H1 (cell line): ENCODE measurements around the gene APBA3. TPM values are rescaled to one million over a fixed set of nuclear protein-coding genes. Genes with fewer than 3 reads are reported as not detected.

ENCODE experiments used
- CTCF ChIA-PET: fragments of 300-600 bp; sonication (Branson Sonifier 250); formaldehyde crosslinking; loops from one replicate; lab custom pipeline; 2021; ENCODE audit not compliant: partially characterized antibody; lab: Charles Lee
- POLR2A ChIA-PET: fragments of 300-600 bp; sonication (Branson Sonifier 250); formaldehyde crosslinking; loops from one replicate; lab custom pipeline; 2021; ENCODE audit warnings: inconsistent platforms; ENCODE audit not compliant: partially characterized antibody; lab: Charles Lee
- DNase-seq, 2 experiments: peaks; one replicate each; pipeline versions ENCODE4 v3.0.0 to v3.0.0-alpha.2; 2010 to 2022; ENCODE audit warnings: low spot score in 2 of 2, low read depth in 1 of 2, mixed read lengths in 1 of 2
- FAIRE-seq: peaks from 2 replicates; lab custom pipeline; 2011; peaks lifted over from hg19 to GRCh38; lab: Jason Lieb, UNC
- H2AFZ ChIP-seq: 2 replicates; pipeline ENCODE4 v1.8.1; 2012; ENCODE audit warnings: low read length, inconsistent platforms
- H2AK5ac ChIP-seq: 2 replicates; pipeline ENCODE4 v1.6.1; 2013; ENCODE audit warnings: low read depth, low read length
- H2BK120ac ChIP-seq: replicated peaks from 2 replicates; pipeline ENCODE3; 2013; ENCODE audit warnings: low read depth, low read length, inconsistent platforms
- H2BK12ac ChIP-seq: 2 replicates; pipeline ENCODE4 v1.6.1; 2013; ENCODE audit warnings: low read depth, low read length
- H2BK15ac ChIP-seq: 2 replicates; pipeline ENCODE4 v1.6.1; 2013; ENCODE audit warnings: low read length
- H2BK20ac ChIP-seq: 2 replicates; pipeline ENCODE4 v1.6.1; 2013; ENCODE audit warnings: low read length
- H2BK5ac ChIP-seq: 2 replicates; pipeline ENCODE4 v1.6.1; 2013; ENCODE audit warnings: low read depth, low read length
- H3K14ac ChIP-seq: 2 replicates; pipeline ENCODE4 v1.6.1; 2013; ENCODE audit warnings: inconsistent platforms; ENCODE audit not compliant: insufficient read length
- H3K18ac ChIP-seq: 2 replicates; pipeline ENCODE4 v1.6.1; 2013; ENCODE audit warnings: low read length; ENCODE audit errors: extremely low read depth
- H3K23ac ChIP-seq: 2 replicates; pipeline ENCODE4 v1.6.1; 2013; ENCODE audit warnings: inconsistent platforms; ENCODE audit not compliant: insufficient read length
- H3K23me2 ChIP-seq: 2 replicates; pipeline ENCODE4 v1.6.1; 2013; ENCODE audit warnings: low read depth, low read length
- H3K27ac ChIP-seq: 2 replicates; pipeline ENCODE4 v1.6.1; 2011; ENCODE audit warnings: low read depth, low read length, inconsistent platforms
- H3K27me3 ChIP-seq, 4 experiments: replicated peaks in 1 of 4; 1 replicate in 1 of 4; 2 replicates in 3 of 4; pipeline versions ENCODE4 v1.6.1 to v1.8.1; 2011 to 2013; ENCODE audit warnings: low read length in 3 of 4, mild to moderate bottlenecking in 3 of 4, inconsistent platforms in 2 of 4, mixed read lengths in 2 of 4, moderate library complexity in 1 of 4; ENCODE audit not compliant: control insufficient read depth in 3 of 4, insufficient read depth in 3 of 4; ENCODE audit errors: extremely low read depth in 1 of 4
- H3K36me3 ChIP-seq, 4 experiments: 2 replicates each; pipeline versions ENCODE4 v1.6.1 to v1.8.1; 2011 to 2013; ENCODE audit warnings: mild to moderate bottlenecking in 4 of 4, low read length in 3 of 4, moderate library complexity in 2 of 4, control low read depth in 1 of 4, inconsistent platforms in 1 of 4; ENCODE audit not compliant: insufficient read depth in 4 of 4, control insufficient read depth in 2 of 4
- H3K4ac ChIP-seq: replicated peaks from 2 replicates; pipeline ENCODE3; 2013; ENCODE audit warnings: low read length, low read depth, mixed read lengths, inconsistent platforms; ENCODE audit not compliant: insufficient read length
- H3K4me1 ChIP-seq, 4 experiments: replicated peaks in 1 of 4; 1 replicate in 1 of 4; 2 replicates in 3 of 4; pipeline versions ENCODE4 v1.6.1 to v1.8.1; 2011 to 2013; ENCODE audit warnings: low read length in 3 of 4, inconsistent platforms in 2 of 4, mixed read lengths in 1 of 4; ENCODE audit not compliant: insufficient read depth in 4 of 4, control insufficient read depth in 3 of 4
- H3K4me2 ChIP-seq, 2 experiments: 2 replicates each; pipeline versions ENCODE4 v1.6.1 to v1.8.1; 2011 to 2013; ENCODE audit warnings: low read depth in 2 of 2, low read length in 2 of 2, control low read depth in 1 of 2, inconsistent platforms in 1 of 2, mild to moderate bottlenecking in 1 of 2; ENCODE audit not compliant: insufficient read depth in 1 of 2
- H3K4me3 ChIP-seq, 4 experiments: fragments of 200-600, 300-600 bp in 1 of 4; sonication (generic), shearing (Covaris generic), sonication (Bioruptor Twin) in 1 of 4; 2 replicates each; pipeline versions ENCODE4 v1.5.1 to v1.8.1; 2011 to 2016; ENCODE audit warnings: low read length in 4 of 4, low read depth in 3 of 4, control low read depth in 2 of 4, inconsistent platforms in 2 of 4, mild to moderate bottlenecking in 2 of 4, mixed read lengths in 1 of 4, moderate library complexity in 1 of 4; ENCODE audit not compliant: insufficient read depth in 2 of 4; ENCODE audit errors: extremely low read depth in 1 of 4
- H3K56ac ChIP-seq: replicated peaks from 2 replicates; pipeline ENCODE3; 2013; ENCODE audit warnings: low read depth, mild to moderate bottlenecking, mixed read lengths, low read length, inconsistent platforms; ENCODE audit not compliant: insufficient read length
- H3K79me1 ChIP-seq: 2 replicates; pipeline ENCODE4 v1.6.1; 2013; ENCODE audit warnings: low read depth, low read length, control low read depth
- H3K79me2 ChIP-seq, 2 experiments: 2 replicates each; pipeline versions ENCODE4 v1.6.1 to v1.8.1; 2012 to 2013; ENCODE audit warnings: low read length in 2 of 2, mild to moderate bottlenecking in 2 of 2, inconsistent platforms in 1 of 2; ENCODE audit not compliant: insufficient read depth in 2 of 2, control insufficient read depth in 1 of 2
- H3K9ac ChIP-seq, 4 experiments: replicated peaks in 1 of 4; 1 replicate in 1 of 4; 2 replicates in 3 of 4; pipeline versions ENCODE4 v1.6.1 to v1.8.1; 2011 to 2013; ENCODE audit warnings: low read depth in 3 of 4, low read length in 3 of 4, control low read depth in 2 of 4, mild to moderate bottlenecking in 2 of 4, moderate library complexity in 2 of 4, inconsistent platforms in 1 of 4; ENCODE audit errors: extremely low read depth in 1 of 4
- H3K9me3 ChIP-seq, 2 experiments: 2 replicates each; pipeline versions ENCODE4 v1.6.1 to v1.8.1; 2012 to 2013; ENCODE audit warnings: mild to moderate bottlenecking in 2 of 2, moderate library complexity in 2 of 2, control low read depth in 1 of 2, inconsistent platforms in 1 of 2, low read depth in 1 of 2, low read length in 1 of 2, mixed read lengths in 1 of 2; ENCODE audit not compliant: insufficient read depth in 2 of 2
- H4K20me1 ChIP-seq, 2 experiments: replicated peaks in 1 of 2; 2 replicates each; pipeline versions ENCODE3 to v1.8.1; 2011 to 2013; ENCODE audit warnings: inconsistent platforms in 2 of 2, low read length in 2 of 2, mild to moderate bottlenecking in 1 of 2; ENCODE audit not compliant: insufficient read depth in 2 of 2, control insufficient read depth in 1 of 2
- H4K5ac ChIP-seq: 2 replicates; pipeline ENCODE4 v1.6.1; 2013; ENCODE audit warnings: low read length, low read depth, mixed read lengths, inconsistent platforms; ENCODE audit not compliant: insufficient read length
- H4K8ac ChIP-seq: 2 replicates; pipeline ENCODE4 v1.8.0; 2013; ENCODE audit warnings: mild to moderate bottlenecking, moderate library complexity, low read length, inconsistent platforms; ENCODE audit not compliant: insufficient read depth; ENCODE audit errors: extremely low read depth
- H4K91ac ChIP-seq: replicated peaks from 2 replicates; pipeline ENCODE3; 2013; ENCODE audit warnings: low read length, mixed read lengths, inconsistent platforms; ENCODE audit not compliant: insufficient read length
- ASH2L ChIP-seq: fragments of 200-600, 300-600 bp; sonication (generic); IDR thresholded peaks from one replicate; pipeline ENCODE4 v1.7.1; 2017; ENCODE audit warnings: low read length
- CBX5 ChIP-seq: fragments of 300-800, 300-1000 bp; sonication (generic); IDR thresholded peaks from 2 replicates; pipeline ENCODE4 v1.7.1; 2016; ENCODE audit warnings: antibody characterized with exemption, low read length, low read depth
- EP300 ChIP-seq, 2 experiments: IDR thresholded peaks; 1 replicate in 1 of 2; 2 replicates in 1 of 2; pipeline ENCODE4 v1.6.1; 2011 to 2012; ENCODE audit warnings: low read depth in 2 of 2, low read length in 2 of 2, mild to moderate bottlenecking in 2 of 2, borderline replicate concordance in 1 of 2, inconsistent platforms in 1 of 2, moderate library complexity in 1 of 2
- JUND ChIP-seq: IDR thresholded peaks from 2 replicates; pipeline ENCODE4 v1.6.1; 2011; ENCODE audit warnings: mild to moderate bottlenecking, improper control_type of control experiment, low read length
- KDM1A ChIP-seq: fragments of 200-600, 300-600 bp; sonication (generic); IDR thresholded peaks from 2 replicates; pipeline ENCODE4 v1.7.1; 2016; ENCODE audit warnings: mild to moderate bottlenecking, low read length, borderline replicate concordance
- KDM4A ChIP-seq: IDR thresholded peaks from one replicate; pipeline ENCODE4 v1.7.1; 2012; ENCODE audit warnings: low read depth, mild to moderate bottlenecking, moderate library complexity, low read length, inconsistent platforms; ENCODE audit not compliant: severe bottlenecking
- MAFK ChIP-seq: IDR thresholded peaks from 2 replicates; pipeline ENCODE4 v1.6.1; 2012; ENCODE audit warnings: low read depth, mild to moderate bottlenecking, improper control_type of control experiment, low read length
- NANOG ChIP-seq: IDR thresholded peaks from 2 replicates; pipeline ENCODE4 v1.6.1; 2011; ENCODE audit warnings: low read length, low read depth, mild to moderate bottlenecking, inconsistent platforms; ENCODE audit not compliant: insufficient read depth, poor library complexity, severe bottlenecking
- NRF1 ChIP-seq: IDR thresholded peaks from 2 replicates; pipeline ENCODE4 v1.6.1; 2011; ENCODE audit warnings: mild to moderate bottlenecking, low read depth, low read length, improper control_type of control experiment
- POU5F1 ChIP-seq: IDR thresholded peaks from 2 replicates; pipeline ENCODE4 v1.6.1; 2011; ENCODE audit warnings: low read depth, mild to moderate bottlenecking, low read length, moderate library complexity
- SIX5 ChIP-seq: IDR thresholded peaks from 2 replicates; pipeline ENCODE4 v1.6.1; 2011; ENCODE audit warnings: mild to moderate bottlenecking, low read depth, low read length
- WGBS, 2 experiments: shearing (Covaris generic) in 1 of 2; methylation state at CpG; one replicate each; pipeline versions ENCODE4 v1.1.6 to v1.1.7; 2013 to 2015; ENCODE audit warnings: low lambda C conversion rate in 2 of 2, mixed read lengths in 2 of 2, inconsistent platforms in 1 of 2, low coverage in 1 of 2, missing lambda C conversion rate in 1 of 2; ENCODE audit not compliant: insufficient replicate concordance in 2 of 2, insufficient coverage in 1 of 2, insufficient read length in 1 of 2; ENCODE audit errors: extremely low coverage in 1 of 2, missing lambda C conversion rate in 1 of 2; 5-methylcytosine and 5-hydroxymethylcytosine counted together
- polyA plus RNA-seq, 7 experiments: library from polyadenylated mRNA; depleted of rRNA in 3 of 7; stranded (reverse) in 5 of 7; unstranded in 2 of 7; fragments of >200 nt in 5 of 7; fragments of 200-250 nt in 2 of 7; gene quantifications; 1 replicate in 5 of 7; 2 replicates in 1 of 7; 4 replicates in 1 of 7; pipeline versions ENCODE4 v1.2.1 to v1.2.3, GENCODE V29; 2011 to 2013; ENCODE audit warnings: missing spikeins in 2 of 7, mixed read lengths in 2 of 7
- total RNA-seq: library from RNA; stranded (reverse); fragmentation: NEBNext Ultra II Directional; extraction: Animal tissue kit (Norgen Biotek cat#: 25700); gene quantifications from 2 replicates; pipeline ENCODE4 v1.2.1, GENCODE V29; 2021

Gene APBA3
- total and polyA plus RNA-seq, 2 of the 8 experiments (the other 6 are each of a cell fraction or from before 2014, with no cell fraction given) = 21.4 to 36.9 TPM

GRCh38 chr19:3807574-3808354, 46.3 kb upstream of the APBA3 start:
- peaks cover 0 to 3% (median 0%) of the 10 kb centered on the region in 4 experiments; a peak in 1 of 8 replicates for H3K36me3 ChIP-seq
- TF ChIP-seq SIX5 = no peak
- TF ChIP-seq CBX5 = no peak
- no peak for TF ChIP-seq MAFK
- no peak for TF ChIP-seq EP300 (IDR thresholded peaks at IDR 0.05; ENCODE audit: borderline replicate concordance in 1 of 2, low read depth in 2 of 2, low read length in 2 of 2)
- no peak for TF ChIP-seq NRF1
- no peak for TF ChIP-seq ASH2L
- TF ChIP-seq POU5F1 = no peak
- TF ChIP-seq NANOG = no peak
- TF ChIP-seq KDM4A = no peak
- TF ChIP-seq JUND = no peak
- TF ChIP-seq KDM1A = no peak

More at GRCh38 chr19:3807574-3808354, 46.3 kb upstream of the APBA3 start:
- peaks cover 3% of the 10 kb centered on the region; the same call in 1 of the 2 replicates for H3K23me2 ChIP-seq
- H3K9me3 ChIP-seq = peaks cover 0 to 4% of the 10 kb centered on the region in 2 experiments; a peak in 1 of 4 replicates
- H4K91ac ChIP-seq = peak overlapping the region; percentile 89
- no peaks in the 10 kb centered on the region for H3K79me1 ChIP-seq
- no peak overlapping the region for H3K18ac ChIP-seq
- no peak overlapping the region for H4K5ac ChIP-seq
- no peak for DNase-seq
- peak overlapping the region; percentile 78 for H3K4ac ChIP-seq
- no peak overlapping the region; a peak in 2 of 7 replicates for H3K9ac ChIP-seq
- no peak overlapping the region for H3K23ac ChIP-seq
- H4K20me1 ChIP-seq = peaks cover 0 to 9% of the 10 kb centered on the region in 2 experiments
- H2AFZ ChIP-seq = no peak overlapping the region
- CTCF ChIA-PET = interaction anchor here (1.5 kb wide), 1 partner anchor 11 kb away, joined by 4 read pairs; no protein-coding TSS in a partner anchor
- H2BK120ac ChIP-seq = no peak overlapping the region
- no peaks in the 10 kb centered on the region for H3K79me2 ChIP-seq
- H3K14ac ChIP-seq = no peak overlapping the region
- WGBS, 2 experiments = 89% methylated on average over 35 of the region's 35 CpGs; no CpG with 5 or more reads in 1 of the 2 experiments
- no peak overlapping the region for H3K4me2 ChIP-seq
- H2BK15ac ChIP-seq = peak overlapping the region; percentile 72; the same call in 1 of the 2 replicates
- peak overlapping the region; percentile 83; the same call in 1 of the 2 replicates for H2AK5ac ChIP-seq
- H3K4me3 ChIP-seq = no peak overlapping the region
- H2BK5ac ChIP-seq = peak overlapping the region; percentile 24; the same call in 1 of the 2 replicates
- H4K8ac ChIP-seq = no peak overlapping the region; the same call in 1 of the 2 replicates
- H2BK12ac ChIP-seq = peak overlapping the region; percentile 68; the same call in 1 of the 2 replicates
- H3K56ac ChIP-seq = no peak overlapping the region
- no peaks in the 10 kb centered on the region; a peak in 1 of 7 replicates for H3K4me1 ChIP-seq
- no peak for FAIRE-seq
- H2BK20ac ChIP-seq = 0 out of 2 replicates have a peak overlapping the region, but pooled peaks have one; percentile 13
- H3K27ac ChIP-seq = no peak overlapping the region
- POLR2A ChIA-PET = interaction anchor here (1.4 to 2.0 kb wide), 2 partner anchors 11 to 163 kb away, joined by 5 to 7 read pairs; partner anchors contain the start of gene DAPK3
- no peaks in the 10 kb centered on the region for H3K27me3 ChIP-seq
